ENCODE data around the gene ANKRD17. TPM values are rescaled to one million over a fixed set of nuclear protein-coding genes. Genes with fewer than 3 reads are reported as not detected.

ANKRD17 gene
- total and polyA plus RNA-seq, 2 of the 4 experiments (the other 2 are of a cell fraction) = 28.5 to 75.3 TPM

- H3K9me3 ChIP-seq (ENCODE audit: control insufficient read depth, insufficient read depth, low read length) = no peaks in the 10 kb centered on the region
- no peak overlapping the region for H2AK9ac ChIP-seq (replicated peaks; ENCODE audit: low read depth, low read length, poor library complexity)
- H3K27ac ChIP-seq (ENCODE audit: insufficient read depth, low read length) = no peak overlapping the region
- ChIA-PET CTCF (interaction anchor here (0.6 kb wide), 1 partner anchor 9 kb away, joined by 3 read pairs; no protein-coding TSS in a partner anchor), POLR2A (ENCODE audit: unreplicated experiment) (no interaction called here)
- no peak overlapping the region for H2BK5ac ChIP-seq (ENCODE audit: low read depth, low read length, poor library complexity, severe bottlenecking)
- H4K20me1 ChIP-seq (ENCODE audit: insufficient read depth, low read length) = peaks cover 60% of the 10 kb centered on the region
- intact Hi-C loops (cut with micrococcal nuclease) = no loop called here
- no peak overlapping the region for H2AK5ac ChIP-seq (ENCODE audit: low read depth, low read length)
- peaks cover 5% of the 10 kb centered on the region; the same call in 1 of the 2 replicates for H3K9me1 ChIP-seq (ENCODE audit: insufficient read depth, low read length)
- in situ Hi-C loops (cut with MboI; ENCODE audit: low sequenced_read_pairs) = no loop called here
- H3K23ac ChIP-seq (ENCODE audit: low read depth, low read length) = no peak overlapping the region
- H3K56ac ChIP-seq (ENCODE audit: extremely low read depth, insufficient read depth, low read length) = no peak overlapping the region
- H3K9ac ChIP-seq (ENCODE audit: low read depth, low read length) = no peak overlapping the region
- H3K4me2 ChIP-seq (ENCODE audit: low read depth, low read length) = no peak overlapping the region
- no peak overlapping the region for H3K14ac ChIP-seq (replicated peaks; ENCODE audit: low read depth, low read length)
- DNase-seq (no peak), ATAC-seq (ENCODE audit: low read depth) (no peak)
- peaks cover 0 to 50% of the 10 kb centered on the region in 2 experiments; a peak in 2 of 4 replicates for H3K79me1 ChIP-seq (ENCODE audit: low read depth in 1 of 2, low read length in 2 of 2)
- no peak for TF ChIP-seq MAZ (IDR thresholded peaks at IDR 0.05; ENCODE audit: borderline replicate concordance, low read depth, low read length)
- no peak for TF ChIP-seq USF2 (IDR thresholded peaks at IDR 0.05; ENCODE audit: low read depth, low read length)
- no peak for TF ChIP-seq MAFK (IDR thresholded peaks at IDR 0.05; ENCODE audit: low read depth, low read length)
- TF ChIP-seq POLR2A (IDR thresholded peaks at IDR 0.05; ENCODE audit: low read depth, low read length) = no peak
- TF ChIP-seq CTCF (conservative IDR thresholded peaks at IDR 0.05; ENCODE audit: low read depth, low read length) = no peak
- no peak for TF ChIP-seq RAD21 (IDR thresholded peaks at IDR 0.05; ENCODE audit: low read length)
- TF ChIP-seq FOS (IDR thresholded peaks at IDR 0.05; ENCODE audit: low read depth, low read length) = no peak
- no peak for TF ChIP-seq RFX5 (IDR thresholded peaks at IDR 0.05; ENCODE audit: low read depth, low read length)
- no peak for TF ChIP-seq BHLHE40 (IDR thresholded peaks at IDR 0.05; ENCODE audit: low read depth, low read length)
- no peak overlapping the region for H3K18ac ChIP-seq (ENCODE audit: low read depth, low read length)
- H4K8ac ChIP-seq (ENCODE audit: low read depth in 2 of 2, low read length in 2 of 2) = no peak overlapping the region
- no peak overlapping the region for H4K5ac ChIP-seq (ENCODE audit: low read depth, low read length)
- no peak overlapping the region for H2AFZ ChIP-seq (replicated peaks; ENCODE audit: low read length, poor library complexity)
- no peak overlapping the region for H3K4me3 ChIP-seq (ENCODE audit: insufficient read depth, low read depth, low read length)
- peaks cover 3% of the 10 kb centered on the region; the same call in 1 of the 2 replicates for H3K36me3 ChIP-seq (ENCODE audit: control insufficient read depth, insufficient read depth, low read length)
- no peaks in the 10 kb centered on the region for H3K27me3 ChIP-seq (ENCODE audit: control insufficient read depth, insufficient read depth, low read length)
- no peak overlapping the region for H4K91ac ChIP-seq (ENCODE audit: insufficient read depth, low read depth, low read length)
- H2BK20ac ChIP-seq (ENCODE audit: low read depth, low read length) = no peak overlapping the region
- H2BK15ac ChIP-seq (ENCODE audit: low read depth, low read length) = no peak overlapping the region
- H3K4me1 ChIP-seq (ENCODE audit: control insufficient read depth, insufficient read depth, low read length) = no peaks in the 10 kb centered on the region
- H2BK120ac ChIP-seq (ENCODE audit: low read depth, low read length) = no peak overlapping the region
- dilution Hi-C loops (cut with HindIII; ENCODE audit: low sequenced_read_pairs, unreplicated experiment) = no loop called here
- H3K4ac ChIP-seq (ENCODE audit: low read depth, low read length) = no peak overlapping the region
- BruUV-seq (replicated peaks) = no TSS peak
Observed at GRCh38 chr4:73248821-73249220, 9.8 kb downstream of the ANKRD17 start.

All from IMR-90 (cell line).